ENCODE measurements around the gene OR10H5.

DNA sequence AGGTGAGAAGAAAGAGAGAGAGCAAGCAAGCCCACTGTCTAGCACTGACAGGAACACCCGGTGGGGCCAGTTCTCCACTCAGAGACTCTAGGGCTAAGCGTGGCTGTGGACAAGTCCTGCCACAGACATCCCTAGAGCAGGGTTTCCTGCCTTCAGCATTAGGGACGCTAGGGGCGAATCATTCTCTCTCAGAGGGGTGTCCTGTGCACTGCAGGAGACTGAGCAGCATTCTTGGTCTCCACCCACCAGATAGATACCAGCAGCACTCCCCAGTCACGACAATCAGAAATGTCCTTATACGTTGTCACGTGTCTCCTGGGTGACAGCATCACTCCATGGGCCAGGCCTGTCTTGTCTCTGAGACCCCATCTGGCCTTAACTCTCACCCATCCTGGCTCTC lies 26.5 kb downstream of the OR10H5 start:
- TF ChIP-seq CTCF (IDR thresholded peaks at IDR 0.05 in 2 of 3, conservative IDR thresholded peaks at IDR 0.05 in 1 of 3; ENCODE audit: control insufficient read depth in 2 of 3, extremely low read depth in 1 of 3, insufficient read depth in 1 of 3, low read depth in 3 of 3, low read length in 3 of 3) (no peak), NFIC (IDR thresholded peaks at IDR 0.05; ENCODE audit: low read depth, low read length) (no peak), GATAD2B (conservative IDR thresholded peaks at IDR 0.05; ENCODE audit: low read depth) (no peak), NBN (IDR thresholded peaks at IDR 0.05) (no peak), HDGF (IDR thresholded peaks at IDR 0.05) (no peak), TARDBP (IDR thresholded peaks at IDR 0.05; ENCODE audit: borderline replicate concordance) (no peak), POLR2A (IDR thresholded peaks at IDR 0.05; ENCODE audit: low read depth, low read length) (no peak), CBX3 (IDR thresholded peaks at IDR 0.05; ENCODE audit: borderline replicate concordance, low read depth) (no peak), RAD21 (IDR thresholded peaks at IDR 0.05; ENCODE audit: insufficient read depth, low read depth, low read length) (no peak), TAF1 (IDR thresholded peaks at IDR 0.05; ENCODE audit: borderline replicate concordance, low read depth, low read length) (no peak), CEBPB (IDR thresholded peaks at IDR 0.05; ENCODE audit: borderline replicate concordance in 1 of 2, low read depth in 2 of 2, low read length in 2 of 2) (no peak), EZH2 (IDR thresholded peaks at IDR 0.05; ENCODE audit: borderline replicate concordance, control insufficient read depth, low read depth, low read length) (no peak), MXI1 (IDR thresholded peaks at IDR 0.05; ENCODE audit: low read depth, low read length) (no peak)
